Measurements from ENCODE around the gene FTCDNL1.
A peak's percentile ranks its signal among the peaks of the same experiment; 100 is the strongest.

FTCDNL1 gene

DNA sequence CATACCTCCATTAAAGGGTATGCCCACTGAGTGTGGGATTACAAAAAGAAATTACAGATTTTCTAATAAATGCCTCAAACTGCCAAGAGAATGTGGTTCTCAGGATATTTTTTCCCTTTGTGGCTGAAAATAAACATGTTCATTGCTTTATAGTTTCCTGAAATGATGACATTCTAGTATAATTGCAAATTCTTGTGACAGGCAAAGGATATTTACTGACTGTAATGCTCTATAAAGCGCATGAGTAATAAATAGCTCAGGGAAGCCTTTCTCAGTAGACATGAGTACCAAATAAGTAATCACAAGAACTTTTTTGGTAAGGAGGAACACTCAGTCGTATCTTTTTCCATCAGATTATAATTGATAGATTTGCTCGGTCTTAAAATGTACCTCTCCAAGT, 72.3 kb downstream of the FTCDNL1 start:
- no peak for DNase-seq

DNA sequence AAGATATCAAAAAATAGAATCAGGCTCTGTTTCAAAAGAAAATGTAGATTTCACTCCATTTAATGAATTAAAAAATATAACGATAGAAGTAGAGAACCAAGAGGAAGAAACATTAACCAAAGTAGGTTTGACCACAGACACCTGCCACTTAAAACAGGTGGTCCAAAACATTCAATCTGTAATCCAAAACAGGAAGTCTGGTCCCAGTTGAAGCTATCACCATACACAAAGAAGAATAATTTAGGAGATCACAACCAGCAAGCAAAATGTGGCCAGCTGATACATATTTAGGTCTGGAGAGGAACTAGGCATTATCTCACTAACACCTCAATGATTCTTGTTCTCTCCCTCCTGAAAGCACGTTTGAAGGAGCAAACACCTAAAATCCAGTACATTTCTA, 73.1 kb downstream of the FTCDNL1 start:
- no peak for DNase-seq

DNA sequence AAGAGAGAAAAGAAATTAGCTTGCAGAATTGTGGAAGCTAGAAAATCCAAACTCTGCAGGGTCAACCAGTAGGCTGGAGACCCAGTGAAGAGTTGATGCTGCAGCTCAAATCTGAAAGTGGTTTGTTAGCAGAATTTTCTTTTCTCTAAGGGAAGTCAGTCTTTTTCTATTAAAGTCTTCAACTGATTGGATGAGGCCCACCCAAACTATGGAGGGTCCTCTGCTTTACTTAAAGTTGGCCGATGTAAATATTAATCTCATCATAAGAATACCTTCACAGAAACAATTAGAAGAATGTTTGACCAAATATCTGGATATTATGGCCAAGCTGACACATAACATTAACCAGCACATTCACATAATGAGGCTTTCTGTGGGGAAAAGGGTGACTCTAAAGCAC, 73.7 kb downstream of the FTCDNL1 start:
- no peak for DNase-seq

DNA sequence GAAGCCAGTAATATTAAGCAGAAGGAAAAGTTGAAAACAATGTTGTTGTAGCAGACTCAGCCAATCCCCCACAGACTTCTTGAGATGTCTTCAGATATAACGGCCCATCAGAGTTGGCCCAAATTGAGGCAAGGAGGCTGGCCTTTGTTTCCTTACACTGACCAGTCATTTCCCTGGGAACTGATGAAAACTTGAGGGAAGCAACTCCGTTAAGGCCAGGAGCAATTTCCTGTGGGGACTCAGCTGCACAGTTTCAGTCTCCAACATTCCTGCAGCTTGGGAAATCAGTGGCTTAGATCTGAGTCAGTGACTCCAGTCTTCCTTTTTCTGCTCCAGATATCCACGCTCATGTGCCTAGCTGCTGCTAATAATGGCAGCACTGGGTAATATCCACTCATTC, 75.7 kb downstream of the FTCDNL1 start:
- no peak for DNase-seq

DNA sequence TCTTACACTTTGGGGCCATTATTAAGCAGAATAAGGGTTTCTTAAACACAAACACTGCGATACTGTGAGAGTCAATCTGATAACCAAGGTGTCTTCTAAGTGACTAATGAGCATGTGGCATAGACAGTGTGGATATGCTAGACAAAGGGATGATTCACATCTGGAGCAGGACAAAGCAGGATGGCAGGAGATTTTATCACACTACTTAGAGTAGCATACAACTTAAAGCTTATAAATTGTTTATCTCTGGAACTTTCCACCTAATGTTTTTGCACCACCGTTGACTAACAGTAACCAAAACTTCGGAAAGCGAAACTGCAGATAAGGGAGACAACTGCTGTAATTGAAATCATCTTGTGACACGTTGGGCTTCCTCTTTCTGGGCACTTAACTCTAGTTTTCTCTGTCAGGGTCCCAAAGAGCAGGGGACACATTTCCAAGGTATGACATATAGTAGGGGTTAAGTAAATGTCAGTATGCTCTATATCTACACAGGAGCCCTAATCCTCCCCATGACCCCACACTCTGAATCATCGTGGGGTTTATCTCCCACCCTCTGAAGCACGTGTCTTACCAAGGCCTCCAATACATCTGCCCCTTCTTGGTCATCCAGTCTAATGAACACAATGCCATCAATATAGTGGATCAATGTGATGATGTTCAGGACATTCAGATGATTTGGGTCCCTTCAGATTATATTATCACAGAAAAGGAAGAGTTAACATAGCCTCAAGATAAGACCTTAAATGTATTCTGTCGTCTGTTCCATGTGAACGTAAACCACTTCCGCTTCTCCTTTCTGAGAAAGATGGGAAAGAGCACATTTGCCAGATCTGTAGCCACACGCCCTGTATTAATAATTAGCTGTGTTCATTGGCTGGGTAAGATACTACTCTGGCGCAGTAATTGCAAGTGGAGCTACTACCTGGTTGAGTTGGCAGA, 78.7 kb downstream of the FTCDNL1 start:
- no peak for DNase-seq

DNA sequence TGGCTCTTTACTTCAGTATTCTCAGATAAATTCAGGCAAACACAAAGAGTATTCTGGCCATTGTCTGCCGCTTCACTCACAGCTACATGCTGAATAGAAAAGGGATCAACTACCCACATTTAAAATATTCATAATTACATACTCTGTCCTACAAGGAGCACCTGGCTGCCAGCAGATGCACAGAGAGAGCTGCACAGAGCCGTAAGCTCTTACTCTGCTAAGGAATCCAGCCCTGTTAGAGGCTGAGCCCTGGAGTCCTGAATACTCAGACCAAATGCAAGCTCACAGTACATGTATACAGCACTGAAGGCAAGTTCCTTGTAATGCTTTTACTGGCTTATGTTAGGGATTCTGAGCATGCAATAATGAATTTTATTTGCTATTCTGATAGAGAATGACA, 80.3 kb downstream of the FTCDNL1 start:
- no peak for DNase-seq

DNA sequence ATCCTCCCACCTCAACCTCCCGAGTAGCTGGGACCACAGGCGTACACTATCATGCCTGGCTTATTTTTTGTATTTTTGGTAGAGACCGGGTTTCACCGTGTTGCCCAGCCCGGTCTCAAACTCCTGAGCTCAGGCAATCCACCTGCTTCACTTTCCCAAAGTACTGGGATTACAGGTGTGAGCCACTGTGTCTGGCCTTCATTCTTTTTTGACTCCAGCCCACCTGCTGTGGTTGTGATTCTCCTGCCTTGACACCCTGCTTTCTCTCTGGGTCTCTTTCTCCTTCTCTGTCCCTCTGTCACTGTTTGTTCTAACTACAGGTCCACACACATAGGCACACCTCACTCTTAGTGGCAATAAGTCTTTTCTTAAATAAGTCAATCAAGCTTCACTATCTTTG, 85.3 kb downstream of the FTCDNL1 start:
- DNase-seq = no peak

DNA sequence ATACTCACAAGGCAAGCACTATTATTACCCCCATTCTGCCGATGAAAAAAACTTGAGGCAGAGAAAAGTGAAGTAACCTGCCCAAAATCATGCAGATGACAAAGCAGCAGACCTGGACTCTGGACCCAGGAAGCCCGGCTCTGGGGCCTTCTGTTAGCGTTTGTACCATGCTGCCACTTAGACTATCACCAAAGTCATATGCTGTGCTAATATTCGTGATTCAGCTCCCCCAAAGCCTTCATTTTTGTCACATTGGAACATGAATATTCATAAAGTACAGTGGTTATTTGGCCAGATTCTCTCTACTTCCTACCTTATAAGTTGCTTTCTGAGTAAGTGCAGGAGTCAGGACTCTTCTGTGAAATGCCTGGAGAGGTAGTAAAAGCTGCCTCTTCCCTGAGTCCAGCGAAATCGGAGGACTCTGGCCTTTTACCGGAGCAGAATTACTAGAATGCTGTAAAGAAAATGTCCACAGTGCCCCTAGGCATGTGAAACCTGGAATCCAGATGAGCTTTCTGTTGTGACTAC, 86.7 kb downstream of the FTCDNL1 start:
- DNase-seq = no peak

DNA sequence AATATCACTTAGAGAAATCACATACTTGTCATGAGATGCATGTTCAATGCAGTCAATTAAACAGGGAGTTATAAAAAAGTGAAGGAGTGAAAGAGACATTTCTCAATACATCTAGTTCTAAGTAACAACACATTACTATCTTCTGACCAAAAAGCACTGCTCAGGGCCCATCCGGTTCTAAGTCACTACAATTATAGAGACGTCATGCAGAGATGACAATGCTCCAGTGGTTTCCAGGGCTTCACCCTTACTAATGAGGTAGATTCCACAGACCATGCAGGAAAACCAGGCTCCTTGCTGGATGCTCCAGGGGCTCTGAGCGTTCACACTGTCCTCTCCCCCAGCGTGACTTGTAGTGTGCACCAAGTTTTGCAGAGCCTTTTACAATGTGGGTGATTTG, 88.0 kb downstream of the FTCDNL1 start:
- no peak for DNase-seq

DNA sequence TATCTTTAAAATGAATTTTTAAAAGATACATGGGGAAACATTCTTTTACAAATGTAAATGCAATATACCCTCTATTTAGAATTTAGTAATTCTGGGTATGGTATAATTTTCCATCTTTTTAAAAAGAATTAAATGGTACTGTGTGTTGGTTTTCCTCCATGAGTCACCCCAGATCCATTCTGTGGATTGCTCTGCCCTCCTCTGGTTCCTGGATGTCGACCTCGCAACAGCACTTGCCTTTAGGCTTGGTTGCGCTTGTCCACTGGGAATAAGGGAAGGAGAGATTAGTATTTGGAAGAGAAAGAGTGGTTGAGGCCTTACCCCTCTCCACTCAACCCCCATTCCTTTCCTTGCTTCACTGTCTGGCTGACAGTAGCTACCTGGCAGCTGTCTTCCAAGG, 90.4 kb downstream of the FTCDNL1 start:
- no peak for DNase-seq

DNA sequence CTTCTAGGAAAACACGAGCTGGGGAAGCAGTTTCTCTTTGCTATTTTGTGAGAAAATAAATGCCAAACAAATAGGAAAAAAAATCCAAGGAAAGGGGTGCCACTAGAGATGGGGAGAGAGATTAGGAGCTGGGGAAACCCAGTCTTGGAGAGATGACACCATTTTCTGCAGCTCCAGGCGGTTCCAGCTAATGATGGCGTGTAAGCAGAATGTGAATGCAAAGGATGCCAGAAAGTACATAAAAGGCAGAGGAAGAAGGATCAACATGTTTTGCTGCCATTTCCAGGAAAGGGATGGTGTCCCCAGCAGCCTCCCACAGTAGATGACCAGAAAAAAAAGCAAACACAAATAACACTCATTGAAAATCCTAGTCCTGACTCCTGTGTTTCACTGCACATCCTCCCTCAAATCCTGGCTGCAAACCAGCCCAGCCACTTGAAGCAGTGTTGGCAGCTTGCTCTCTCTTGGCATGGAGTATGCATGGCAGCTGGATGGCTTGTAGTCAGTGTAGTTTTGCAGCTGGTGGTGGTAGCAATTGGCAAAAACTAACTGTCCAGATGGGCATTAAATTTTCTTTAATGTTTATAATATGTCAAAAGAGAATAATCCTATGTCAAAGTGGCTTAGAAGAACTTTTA, 93.6 kb downstream of the FTCDNL1 start:
- DNase-seq = no peak

DNA sequence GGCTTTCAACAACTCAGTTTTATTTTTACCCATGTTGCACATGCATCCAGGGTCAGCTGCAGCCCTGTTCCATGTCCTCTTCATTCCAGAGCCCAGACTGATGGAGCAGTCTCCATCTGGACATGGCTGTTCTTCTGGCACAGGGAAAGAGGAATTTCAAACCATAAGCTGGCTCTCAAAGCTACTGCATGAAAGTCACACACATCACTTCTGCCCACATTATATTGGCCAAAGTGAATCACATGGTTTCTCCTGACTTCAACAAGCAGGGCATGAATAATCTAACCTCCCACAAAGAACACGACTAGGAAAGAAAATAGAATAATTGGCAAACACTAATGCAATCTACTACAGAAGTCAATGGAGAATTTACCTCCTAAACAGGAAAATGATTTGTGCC, 94.2 kb downstream of the FTCDNL1 start:
- DNase-seq = no peak

DNA sequence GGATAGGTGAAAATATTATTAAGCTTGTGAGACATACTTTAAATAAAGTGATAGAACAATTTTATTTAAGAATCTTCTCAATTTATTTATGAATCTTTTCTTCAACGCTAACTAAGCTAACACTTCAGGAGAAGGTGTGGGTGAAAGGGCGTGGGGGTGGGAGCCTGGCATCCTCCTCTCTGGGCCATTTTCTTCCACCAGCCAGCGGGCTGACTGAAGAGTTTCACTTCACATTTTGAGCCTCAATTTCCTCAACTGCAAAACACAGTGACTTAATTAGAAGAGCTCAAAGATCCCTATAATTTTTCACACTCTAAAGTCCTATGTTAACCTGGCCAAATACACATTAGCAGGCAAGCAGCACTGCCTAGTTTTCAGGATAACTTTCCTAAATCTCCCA, 94.8 kb downstream of the FTCDNL1 start:
- no peak for DNase-seq

DNA sequence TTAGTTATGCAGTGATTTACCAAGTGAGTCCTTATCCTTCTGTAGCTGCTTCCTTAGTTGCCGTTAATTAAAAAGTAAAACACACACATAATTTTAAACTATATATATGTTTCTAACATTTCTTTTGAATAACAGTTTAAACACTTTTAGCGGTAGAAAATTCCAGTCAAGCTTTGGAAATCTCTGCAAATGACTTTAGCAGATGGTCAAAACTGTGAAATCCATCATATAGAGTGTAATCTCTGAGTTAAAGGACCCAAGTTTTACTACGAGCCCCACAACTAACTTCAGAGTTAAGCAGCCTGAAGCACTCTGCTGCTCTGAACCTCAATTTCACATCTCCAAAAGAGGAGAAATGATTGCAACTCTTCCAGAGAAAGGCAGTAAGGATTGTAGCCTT, 96.2 kb downstream of the FTCDNL1 start:
- no peak for DNase-seq

DNA sequence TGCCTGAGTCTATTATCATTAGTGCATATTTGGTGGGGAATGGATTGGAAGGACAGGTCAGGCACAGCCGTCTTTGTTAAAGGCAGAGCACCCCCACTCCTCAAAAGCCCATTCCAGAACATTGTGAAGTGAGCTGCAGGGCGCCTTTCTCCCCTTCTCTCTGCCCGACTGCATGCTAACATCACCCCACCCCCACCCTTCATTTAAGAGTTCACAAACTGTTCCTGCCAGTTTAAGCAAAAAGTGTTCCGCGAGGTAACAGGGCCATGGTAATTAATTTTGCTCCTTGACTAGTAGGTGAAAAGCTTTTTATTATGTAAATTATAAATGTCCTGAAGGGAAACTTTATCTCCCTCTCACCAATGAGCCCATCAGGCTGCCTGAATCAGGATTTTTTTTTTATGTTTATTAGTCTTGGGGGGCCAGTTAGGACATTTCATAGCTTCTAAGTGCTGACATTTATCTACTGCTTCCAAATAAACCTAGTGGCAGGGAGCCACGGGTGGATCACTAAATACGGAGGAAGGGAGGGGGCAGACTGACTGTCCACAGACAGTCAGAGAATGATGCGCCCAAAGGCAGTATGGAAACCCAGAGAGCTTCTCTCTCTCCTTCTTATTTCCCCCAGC, 99.4 kb downstream of the FTCDNL1 start:
- no peak for DNase-seq

DNA sequence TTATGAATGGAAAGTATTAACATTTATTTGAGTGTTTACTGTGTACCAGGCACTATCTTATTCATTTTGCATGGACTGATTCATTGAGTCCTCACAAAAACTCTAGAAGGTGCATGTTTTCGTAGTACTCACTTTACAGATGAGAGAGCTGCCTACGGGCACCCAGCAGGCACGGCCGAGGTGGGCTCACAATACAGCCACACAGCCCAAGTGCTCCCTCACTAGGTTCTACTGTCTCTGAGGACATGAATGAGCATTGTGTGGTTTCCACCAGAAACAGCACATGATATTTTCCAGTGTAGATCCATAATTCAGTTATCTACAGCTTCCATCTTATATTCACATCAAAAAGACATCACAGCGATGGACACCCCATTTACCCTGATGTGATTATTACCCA, 101.4 kb downstream of the FTCDNL1 start:
- no peak for DNase-seq

DNA sequence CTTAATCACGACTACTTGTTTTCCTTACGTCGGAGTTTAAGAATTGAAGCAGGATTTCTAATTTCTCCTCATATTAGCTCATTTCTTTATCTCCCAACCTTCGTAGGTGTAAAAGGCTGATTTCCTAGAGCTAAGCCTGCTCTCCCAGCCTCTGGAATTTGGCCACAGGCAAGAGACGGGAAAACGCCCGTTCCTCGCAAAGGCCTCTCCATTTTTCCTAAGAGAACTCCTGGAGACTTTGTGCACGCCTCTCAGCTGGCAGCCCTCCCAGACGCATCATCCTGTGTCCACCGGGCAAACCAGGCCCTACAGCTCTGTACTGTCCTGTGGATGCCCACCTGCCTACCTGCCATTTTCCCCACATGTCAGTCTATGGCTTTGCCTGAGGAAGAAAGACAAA, 106.3 kb downstream of the FTCDNL1 start:
- DNase-seq = no peak

DNA sequence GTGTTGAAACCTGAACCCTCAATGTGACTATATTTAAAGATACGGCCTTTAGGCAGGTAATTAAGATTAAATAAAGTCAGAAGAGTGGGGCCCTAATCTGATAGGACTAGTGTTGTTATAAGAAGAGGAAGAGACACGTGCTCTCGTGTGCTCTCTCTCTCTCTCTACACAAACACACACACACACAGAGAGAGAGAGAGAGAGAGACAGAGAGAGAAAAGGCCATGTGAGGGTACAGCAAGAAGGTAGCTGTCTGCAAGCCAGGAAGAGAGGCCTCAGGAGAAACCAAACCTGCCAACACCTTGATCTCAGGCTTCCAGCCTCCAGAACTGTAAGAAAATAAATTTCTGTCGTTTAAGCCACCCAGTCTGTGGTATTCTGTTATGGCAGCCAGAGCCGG, 106.7 kb downstream of the FTCDNL1 start:
- DNase-seq = no peak

DNA sequence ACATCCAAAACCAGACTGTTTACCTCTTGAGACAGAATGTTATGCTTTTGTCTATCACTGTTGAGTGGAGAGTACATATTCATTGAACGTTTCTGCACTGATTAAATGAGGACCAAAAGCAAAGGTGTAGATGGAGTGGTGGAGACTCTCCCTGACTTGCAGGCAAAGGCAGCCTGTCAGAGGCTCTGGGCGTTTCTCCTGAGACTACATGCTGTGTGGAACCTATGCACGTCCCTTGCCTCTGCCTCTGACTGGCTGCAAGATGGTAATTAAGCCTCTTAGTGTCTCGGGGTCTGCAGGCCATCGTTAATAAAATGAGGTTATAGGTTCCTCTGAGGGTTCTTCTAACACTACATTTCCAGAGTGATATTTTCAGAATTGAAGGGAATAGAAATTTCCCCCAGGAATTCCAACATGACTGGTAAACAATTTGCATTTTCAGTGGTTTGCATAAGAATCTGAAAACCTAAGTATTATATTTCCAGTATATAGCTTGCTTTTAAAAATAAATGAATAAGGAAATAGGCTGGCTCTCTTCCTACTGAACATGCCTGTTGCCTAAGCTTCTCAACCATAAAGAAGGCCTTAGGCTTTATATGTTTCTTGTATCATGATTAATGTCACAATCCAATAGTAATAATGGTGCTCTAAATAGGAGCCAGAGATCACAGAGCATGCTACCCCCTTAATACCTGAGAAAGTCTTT, 107.4 kb downstream of the FTCDNL1 start:
- no peak for DNase-seq

DNA sequence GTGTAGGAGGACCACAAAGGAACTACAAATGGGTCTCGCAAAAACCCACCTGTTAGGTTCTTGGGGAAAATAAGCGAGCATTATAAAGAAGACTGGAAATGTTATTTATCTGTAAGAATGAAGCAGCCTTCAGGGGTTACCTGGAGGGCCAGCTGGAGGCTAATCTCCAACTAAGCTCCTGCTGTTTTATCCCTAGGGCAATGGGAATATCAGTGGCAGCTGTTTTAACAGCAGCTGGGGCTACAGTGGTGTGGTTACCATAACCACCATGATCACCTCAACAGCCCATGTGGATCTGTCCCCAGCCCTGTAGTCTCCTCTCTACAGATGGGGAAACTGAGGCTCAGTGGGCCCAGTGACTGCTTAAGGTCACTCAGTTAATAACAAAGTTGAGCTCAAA, 108.1 kb downstream of the FTCDNL1 start:
- no peak for DNase-seq

DNA sequence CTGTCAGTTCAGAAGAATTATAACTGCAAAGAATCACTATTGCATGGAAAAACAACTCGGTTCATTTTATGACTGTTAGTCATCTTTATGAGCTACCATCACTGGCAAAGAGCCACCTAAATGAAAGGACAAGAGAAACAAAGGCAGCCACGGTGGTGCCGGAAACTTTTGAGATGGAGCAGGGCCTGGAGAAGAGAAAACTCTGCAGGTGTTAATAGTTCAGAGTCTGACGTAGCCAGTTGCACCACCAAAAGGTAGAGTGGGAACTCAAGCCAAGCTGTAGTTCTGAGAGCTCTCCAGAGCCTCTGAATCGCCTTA, 110.9 kb downstream of the FTCDNL1 start:
- DNase-seq = no peak

DNA sequence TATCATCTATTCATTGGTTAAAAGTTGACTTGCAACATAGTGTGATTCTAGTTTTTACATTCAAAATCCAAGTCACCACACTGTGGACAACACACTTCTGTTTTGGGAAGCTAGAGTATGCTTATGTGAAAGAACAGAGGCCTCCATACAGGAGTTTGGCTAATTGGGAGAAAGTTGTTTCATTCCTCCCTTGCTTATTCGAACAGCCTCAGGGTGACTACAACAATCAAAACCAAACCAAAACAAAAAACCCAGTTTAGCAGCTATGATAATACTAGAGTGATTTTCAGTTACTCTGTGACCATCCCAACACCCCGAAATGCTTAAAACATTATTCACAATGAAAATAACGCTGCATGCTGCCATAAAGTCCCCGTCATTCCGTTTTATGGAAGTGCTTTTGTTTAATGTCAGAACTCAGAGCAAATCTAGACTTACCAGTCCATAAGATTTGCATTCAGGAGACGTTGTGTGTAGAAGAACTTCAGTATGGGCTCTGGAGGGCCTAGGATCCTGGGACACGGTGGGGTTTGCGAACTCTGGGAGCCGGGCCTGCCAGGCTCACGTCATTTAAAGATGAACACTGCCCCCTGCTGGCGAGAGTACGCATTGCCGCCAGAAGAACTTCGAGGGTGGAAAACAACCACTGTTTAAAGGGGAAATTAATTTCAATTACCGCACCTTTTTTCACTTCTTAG, 111.4 kb downstream of the FTCDNL1 start:
- peak; percentile 49 to 61 for DNase-seq

Data from activated CD4-positive, alpha-beta T cell treated with anti-CD3 and anti-CD28 coated beads, Interleukin-2, amount 50 U/mL, for 4 hours (primary cell).